ENCODE measurements around the gene SKIDA1.
A peak's percentile ranks its signal among the peaks of the same experiment; 100 is the strongest.
"Not testable (repeated sequence)": the region's sequence is repeated elsewhere in the genome, so short reads cannot be mapped to it uniquely, and the experiment has no call there.

Gene SKIDA1

DNA sequence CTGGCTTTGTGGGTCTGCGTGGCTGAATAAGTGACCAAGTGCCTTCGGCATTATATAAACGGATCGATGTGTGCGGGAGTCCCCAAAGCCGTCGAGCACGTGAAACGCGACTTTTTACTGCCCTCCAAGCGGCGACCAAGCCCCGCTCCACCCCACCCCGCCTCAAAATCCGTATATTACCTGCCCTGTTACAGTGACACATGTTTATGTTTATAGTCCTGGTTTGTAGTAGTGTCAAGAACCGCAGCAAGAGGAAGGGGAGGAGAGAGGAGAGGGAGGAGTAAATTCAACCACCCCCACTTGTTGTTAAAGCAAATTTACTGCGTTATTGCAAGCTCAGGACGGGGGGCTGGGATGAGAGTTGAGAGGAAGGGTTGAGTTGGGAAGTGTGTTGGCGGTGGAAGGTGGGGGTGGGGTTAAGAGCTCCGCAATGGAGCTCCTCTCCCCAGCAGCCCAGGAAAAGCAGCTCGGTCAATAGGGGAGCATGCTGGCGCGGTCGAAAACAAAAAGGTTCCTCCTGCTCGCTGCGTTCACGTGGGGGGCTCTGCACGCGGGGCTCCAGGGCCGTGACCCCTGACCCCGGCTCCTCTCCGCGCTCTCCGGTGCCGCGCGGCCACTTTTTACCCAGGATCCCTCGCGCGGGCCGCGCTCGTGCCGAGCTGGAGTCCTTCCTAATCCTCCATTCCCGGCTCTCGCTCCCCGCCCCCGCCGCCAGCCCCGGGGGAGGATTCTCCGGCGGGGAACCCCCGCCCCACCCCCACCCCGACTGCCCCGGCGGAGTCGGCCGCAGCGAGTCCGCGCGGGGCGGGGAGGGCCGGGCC is at the start of gene SKIDA1:
Gene SKIDA1, minus strand, starts transcription at position 316 of the 821 bp plus-strand sequence. CDS start 7,860 bp downstream, outside the sequence.
- peak; percentile 96 for DNase-seq (ENCODE audit: low read depth)

- not testable (repeated sequence) for DNase-seq (ENCODE audit: low read depth)
These were observed 49.0 kb upstream of the SKIDA1 start for GRCh38 chr10:21574514-21574913.

DNA sequence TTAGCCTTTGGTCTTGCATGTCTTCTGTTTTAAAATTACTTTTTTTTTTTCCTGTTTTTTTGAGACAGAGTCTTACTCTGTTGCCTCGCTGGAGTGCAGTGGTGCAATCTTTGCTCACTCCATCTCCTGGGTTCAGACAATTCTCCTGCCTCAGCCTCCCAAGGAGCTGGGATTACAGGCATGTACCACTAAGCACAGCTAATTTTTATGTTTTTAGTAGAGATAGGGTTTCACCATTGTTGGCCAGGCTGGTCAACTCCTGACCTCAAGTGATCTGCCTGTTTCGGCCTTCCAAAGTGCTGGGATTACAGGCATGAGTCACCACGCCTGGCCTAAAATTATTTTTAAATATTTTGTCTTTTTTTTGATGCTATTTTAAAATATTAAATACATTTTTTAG is 47.1 kb upstream of the SKIDA1 start:
- DNase-seq (ENCODE audit: low read depth), result peak; percentile 88

GRCh38 chr10:21570761-21571521 is 45.5 kb upstream of the SKIDA1 start:
- DNase-seq (ENCODE audit: low read depth), result no peak

DNA sequence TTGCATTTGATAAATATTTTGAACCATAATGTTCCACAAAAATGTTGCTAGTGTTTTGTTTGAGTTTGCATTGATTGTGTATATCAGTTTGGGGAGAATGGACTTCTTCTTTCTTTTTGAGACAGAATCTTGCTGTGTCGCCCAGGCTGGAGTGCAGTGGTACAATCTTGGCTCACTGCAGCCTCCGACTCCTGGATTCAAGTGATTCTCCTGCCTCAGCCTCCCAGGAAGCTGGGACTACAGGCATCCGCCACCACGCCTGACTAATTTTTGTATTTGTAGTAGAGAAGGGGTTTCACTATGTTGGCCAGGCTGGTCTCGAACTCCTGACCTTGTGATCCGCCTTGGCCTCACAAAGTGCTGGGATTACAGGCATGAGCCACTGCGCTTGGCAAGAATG is 33.5 kb upstream of the SKIDA1 start:
- DNase-seq (ENCODE audit: low read depth), result not testable (repeated sequence)

DNA sequence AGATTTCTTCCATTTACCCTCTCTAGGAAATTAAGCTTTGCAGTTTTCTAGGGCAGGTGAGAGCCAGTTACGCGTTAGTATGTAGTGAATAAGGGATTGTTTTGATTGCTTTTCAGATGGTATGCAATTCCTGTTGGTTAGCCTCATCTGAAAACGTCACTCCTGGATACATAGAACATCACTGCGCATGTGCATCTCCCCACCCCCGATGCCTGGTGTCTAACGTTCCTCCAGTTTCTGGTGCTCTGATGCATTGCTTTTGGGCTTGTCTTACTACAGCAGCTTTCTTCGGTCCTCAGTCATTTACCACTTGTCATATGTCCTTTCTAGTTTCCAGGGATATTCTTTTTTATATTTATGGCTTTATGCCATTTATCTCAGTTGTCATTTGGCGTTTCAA is 31.0 kb upstream of the SKIDA1 start:
- DNase-seq (ENCODE audit: low read depth), result no peak

GRCh38 chr10:21552638-21553037 is 27.2 kb upstream of the SKIDA1 start:
- DNase-seq (ENCODE audit: low read depth), result no peak

- no peak for DNase-seq (ENCODE audit: low read depth)
These were observed 21.8 kb upstream of the SKIDA1 start for GRCh38 chr10:21547246-21547645.

- not testable (repeated sequence) for DNase-seq (ENCODE audit: low read depth)
These were observed 15.2 kb upstream of the SKIDA1 start for GRCh38 chr10:21540701-21541100.

DNA sequence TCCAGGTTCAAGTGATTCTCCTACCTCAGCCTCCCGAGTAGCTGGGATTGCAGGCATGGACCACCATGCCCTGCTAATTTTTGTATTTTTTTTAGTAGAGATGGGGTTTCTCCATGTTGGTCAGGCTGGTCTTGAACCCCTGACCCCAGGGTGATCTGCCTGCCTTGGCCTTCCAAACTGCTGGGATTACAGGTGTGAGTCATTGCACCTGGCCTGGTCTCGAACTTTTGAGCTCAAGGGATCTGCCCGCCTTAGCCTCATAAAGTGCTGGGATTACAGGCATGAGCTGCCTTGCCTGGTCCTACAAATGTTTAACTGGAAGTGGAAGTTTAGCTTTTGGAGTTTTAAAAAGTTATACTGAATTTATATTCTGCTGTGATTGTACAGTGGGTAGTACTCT is 11.4 kb upstream of the SKIDA1 start:
- DNase-seq (ENCODE audit: low read depth), result no peak

- DNase-seq (ENCODE audit: low read depth), result not testable (repeated sequence)
These were observed 10.5 kb upstream of the SKIDA1 start for GRCh38 chr10:21535976-21536375.

GRCh38 chr10:21535494-21535965 is 10.0 kb upstream of the SKIDA1 start:
- no peak for DNase-seq (ENCODE audit: low read depth)

DNA sequence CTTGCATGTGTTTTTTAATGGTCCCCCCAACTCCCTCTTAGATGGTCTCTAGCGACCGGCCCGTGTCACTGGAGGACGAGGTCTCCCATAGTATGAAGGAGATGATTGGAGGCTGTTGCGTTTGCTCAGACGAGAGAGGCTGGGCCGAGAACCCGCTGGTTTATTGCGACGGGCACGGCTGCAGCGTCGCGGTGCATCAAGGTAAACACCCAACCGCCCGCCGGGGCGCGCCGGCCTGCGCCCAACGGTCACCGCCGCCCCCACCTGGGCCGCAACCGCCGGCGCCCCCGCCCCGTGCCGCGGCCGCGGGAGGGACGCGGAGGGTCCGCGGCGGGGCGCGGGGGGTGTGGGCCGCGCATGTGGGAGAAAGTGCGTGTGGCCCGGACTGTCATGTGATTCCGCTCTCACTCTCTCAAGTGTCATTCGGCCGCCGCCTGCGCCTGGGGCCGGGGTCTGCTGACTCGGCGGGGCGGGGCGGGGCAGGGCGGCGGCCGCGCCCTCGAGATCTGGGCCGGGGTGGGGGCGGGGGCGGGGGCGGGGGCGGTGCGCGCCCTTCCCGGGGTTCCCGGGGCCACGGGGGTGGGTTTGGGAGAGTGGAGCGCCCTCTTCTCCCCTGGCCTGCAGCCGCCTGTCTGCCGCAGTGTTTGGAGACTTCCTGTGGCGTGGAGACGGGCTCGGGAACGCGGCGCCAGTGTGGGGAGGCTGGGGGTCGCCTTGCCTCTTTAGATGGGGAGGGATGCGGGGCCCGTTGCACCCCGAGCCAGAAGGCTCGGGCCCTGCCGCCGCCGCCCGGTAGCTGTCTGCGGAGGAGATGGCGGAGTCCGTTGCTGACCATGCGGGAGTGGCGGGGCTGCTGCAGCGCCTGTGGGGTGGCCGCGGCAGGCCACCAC is 9.4 kb upstream of the SKIDA1 start:
- peak; percentile 48 for DNase-seq (ENCODE audit: low read depth)

DNA sequence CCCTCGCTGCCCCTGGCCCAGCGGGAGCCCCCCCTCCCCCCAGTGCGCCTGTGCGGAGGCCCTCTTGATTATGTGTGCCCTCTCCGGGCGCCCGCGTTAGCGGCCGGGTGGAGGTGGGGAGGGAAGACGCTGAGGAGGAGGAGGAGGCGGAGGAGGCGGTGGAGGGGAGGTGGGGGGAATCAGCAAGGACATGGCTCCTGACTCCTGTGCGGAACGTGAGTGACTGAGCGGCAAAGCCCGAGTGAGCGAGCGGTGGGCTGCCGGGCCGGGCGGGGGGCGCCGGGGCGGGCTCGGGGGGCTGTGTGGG is 8.8 kb upstream of the SKIDA1 start:
- DNase-seq (ENCODE audit: low read depth), result no peak

- DNase-seq (ENCODE audit: low read depth), result peak; percentile 96
These were observed 8.2 kb upstream of the SKIDA1 start, which contains the start of gene MLLT10 for GRCh38 chr10:21533467-21534279. Gene MLLT10 (plus strand): TSS chr10:21534232. CDS start chr10:21534645, 413 bp downstream.

- DNase-seq (ENCODE audit: low read depth), result no peak
These were observed 7.4 kb upstream of the SKIDA1 start for GRCh38 chr10:21532694-21533466.

DNA sequence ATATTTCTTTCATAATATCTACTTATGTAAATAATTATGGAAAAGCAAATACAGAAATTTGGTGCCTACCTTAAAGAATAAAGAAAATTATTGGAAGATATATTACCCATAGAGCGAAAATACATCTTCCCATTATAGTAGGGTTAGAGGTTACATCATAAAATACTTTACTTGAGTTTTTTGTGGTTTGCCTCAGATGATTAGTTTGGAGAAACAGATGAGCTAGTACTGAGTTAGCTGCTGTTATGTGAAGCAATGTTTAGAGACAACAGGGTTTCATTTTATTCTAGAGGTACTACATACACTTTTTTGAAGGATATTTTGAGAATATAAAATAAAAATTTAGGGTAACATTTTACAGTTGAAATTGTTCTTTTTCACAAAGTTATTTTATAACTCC is 5.7 kb upstream of the SKIDA1 start:
- peak; percentile 86 for DNase-seq (ENCODE audit: low read depth)

DNA sequence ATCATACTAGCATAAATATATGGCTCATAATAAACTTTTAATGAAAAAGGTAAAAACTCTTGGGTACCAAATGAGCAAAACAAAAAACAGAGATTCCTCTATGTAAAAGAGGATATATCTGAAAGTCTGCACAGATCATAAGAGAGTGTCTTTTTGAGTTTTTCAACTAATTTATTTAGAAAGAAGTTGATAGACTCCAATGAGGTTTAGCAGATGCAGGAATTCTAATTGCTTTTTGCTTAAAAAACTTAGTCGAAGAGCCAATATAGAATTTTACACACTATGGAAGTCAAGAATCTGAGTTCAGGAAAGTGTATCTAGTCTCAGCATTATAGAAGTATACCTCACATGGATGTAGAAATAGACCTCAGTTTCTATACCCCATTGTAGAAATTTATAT is 5.2 kb upstream of the SKIDA1 start:
- no peak for DNase-seq (ENCODE audit: low read depth)

- no peak for DNase-seq (ENCODE audit: low read depth)
These were observed 4.7 kb upstream of the SKIDA1 start for GRCh38 chr10:21530168-21530567.
